GM19452 (cell line): ENCODE data around the gene VSIG4.
"Not testable (repeated sequence)": the region's sequence is repeated elsewhere in the genome, so short reads cannot be mapped to it uniquely, and the experiment has no call there.

Source experiments
- ATAC-seq: cut with Tn5 transposase; IDR thresholded peaks from one replicate; pipeline ENCODE4 v1.9.1; 2021; ENCODE audit not compliant: unreplicated experiment

Gene VSIG4, protein sequence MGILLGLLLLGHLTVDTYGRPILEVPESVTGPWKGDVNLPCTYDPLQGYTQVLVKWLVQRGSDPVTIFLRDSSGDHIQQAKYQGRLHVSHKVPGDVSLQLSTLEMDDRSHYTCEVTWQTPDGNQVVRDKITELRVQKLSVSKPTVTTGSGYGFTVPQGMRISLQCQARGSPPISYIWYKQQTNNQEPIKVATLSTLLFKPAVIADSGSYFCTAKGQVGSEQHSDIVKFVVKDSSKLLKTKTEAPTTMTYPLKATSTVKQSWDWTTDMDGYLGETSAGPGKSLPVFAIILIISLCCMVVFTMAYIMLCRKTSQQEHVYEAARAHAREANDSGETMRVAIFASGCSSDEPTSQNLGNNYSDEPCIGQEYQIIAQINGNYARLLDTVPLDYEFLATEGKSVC

DNA sequence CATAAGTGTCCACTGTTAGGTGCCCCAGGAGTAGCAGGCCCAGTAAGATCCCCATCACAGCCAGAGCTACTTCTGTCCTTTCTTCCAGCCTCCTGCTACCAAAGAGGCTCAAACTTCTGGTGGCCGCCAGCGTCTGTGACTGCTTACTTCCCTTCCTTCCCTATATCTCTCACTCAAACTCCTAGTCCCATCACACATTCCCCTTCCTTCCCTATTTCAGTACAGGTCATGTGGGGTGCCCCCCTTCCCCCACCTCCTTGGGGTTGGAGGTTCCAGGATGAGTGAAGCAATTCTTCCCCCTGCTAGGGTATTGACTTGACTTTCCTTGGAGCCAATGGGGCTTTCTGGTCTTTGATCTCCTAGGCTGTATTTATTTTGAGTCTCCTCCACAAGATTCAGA is at the start of gene VSIG4:
Gene VSIG4, minus strand, starts transcription at position 137 of the 400 bp plus-strand sequence. Its CDS starts 82 bp downstream, at position 55.
- no peak for ATAC-seq

DNA sequence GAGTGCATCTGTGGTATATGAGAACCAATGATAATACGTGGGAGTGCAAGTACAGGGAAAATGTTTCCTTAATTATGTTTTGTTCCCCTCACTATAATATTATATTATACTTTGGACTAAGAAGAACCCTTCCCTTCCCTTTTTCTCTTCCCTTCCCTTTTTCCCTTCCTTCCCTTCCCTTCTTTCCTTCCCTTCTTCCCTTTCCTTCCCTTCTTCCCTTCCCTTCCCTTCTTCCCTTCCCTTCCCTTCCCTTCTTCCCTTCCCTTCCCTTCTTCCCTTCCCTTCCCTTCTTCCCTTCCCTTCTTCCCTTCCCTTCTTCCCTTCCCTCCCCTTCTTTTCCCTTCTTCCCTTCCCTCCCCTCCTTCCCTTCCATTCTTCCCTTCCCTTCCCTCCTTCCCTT is 36.9 kb upstream of the VSIG4 start:
- ATAC-seq = no peak

DNA sequence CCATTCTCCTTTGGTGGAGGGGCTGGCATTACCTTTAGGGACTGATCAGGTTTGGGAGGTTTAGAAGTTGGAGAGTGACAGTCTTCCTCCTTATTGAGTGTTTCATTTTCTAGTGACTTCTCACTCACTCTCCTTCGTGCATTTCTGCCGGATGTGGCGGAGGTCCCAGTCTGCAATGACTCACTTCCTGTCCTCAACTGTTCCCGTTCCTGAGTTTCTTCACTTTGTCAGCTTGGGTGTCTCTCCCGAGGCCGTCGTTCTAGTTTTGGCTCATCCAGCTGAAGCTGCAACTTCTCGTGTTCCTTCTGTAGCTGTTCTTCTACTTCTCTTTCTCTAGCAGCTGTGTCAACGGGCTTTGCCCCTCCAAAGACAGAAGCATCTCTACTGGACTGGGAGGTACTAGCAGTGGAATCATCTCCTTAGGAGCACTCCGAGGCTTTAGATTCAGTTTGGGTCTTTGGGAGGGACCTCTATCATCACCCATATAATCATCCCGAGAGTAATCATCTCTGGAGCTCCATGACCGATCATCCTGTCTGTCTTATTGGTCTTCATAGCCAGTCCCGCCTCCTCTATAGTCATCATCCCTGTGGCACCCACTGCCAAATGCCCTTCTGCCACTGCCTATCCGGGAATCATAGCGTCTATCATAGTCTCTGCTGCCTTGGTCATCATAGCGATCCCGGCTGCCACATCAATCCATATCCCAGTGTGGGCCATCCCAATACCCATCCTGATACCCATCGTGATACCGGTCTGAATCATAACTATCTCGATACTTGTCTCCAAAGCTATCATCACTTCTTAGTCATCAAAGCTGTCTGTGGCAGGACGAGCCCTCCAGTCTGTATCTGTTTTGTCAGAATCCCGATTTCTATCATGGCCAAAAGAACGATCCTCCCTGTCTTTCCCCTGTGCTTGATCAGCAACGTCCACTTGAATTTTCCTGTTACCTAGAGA is 35.3 kb upstream of the VSIG4 start:
- peak; percentile 74 for ATAC-seq

DNA sequence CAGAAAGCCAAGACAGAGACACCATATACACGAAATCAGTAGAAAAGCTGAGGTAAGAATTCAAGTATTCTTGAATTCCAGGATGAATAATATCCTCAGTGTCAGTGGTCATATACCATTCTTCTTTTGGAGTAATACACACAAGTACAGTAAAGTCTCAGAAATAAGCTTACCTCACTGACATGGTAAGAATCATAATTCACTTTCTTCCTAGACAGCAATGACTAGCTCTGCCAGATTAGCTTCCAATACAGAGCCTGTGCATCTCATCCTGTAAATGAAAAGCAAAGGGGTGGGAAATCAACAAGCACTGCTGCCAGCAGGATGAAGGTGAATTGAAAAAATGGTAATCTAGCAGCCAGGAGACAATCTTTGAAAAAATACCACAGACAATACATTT is 31.2 kb upstream of the VSIG4 start:
- ATAC-seq = no peak

DNA sequence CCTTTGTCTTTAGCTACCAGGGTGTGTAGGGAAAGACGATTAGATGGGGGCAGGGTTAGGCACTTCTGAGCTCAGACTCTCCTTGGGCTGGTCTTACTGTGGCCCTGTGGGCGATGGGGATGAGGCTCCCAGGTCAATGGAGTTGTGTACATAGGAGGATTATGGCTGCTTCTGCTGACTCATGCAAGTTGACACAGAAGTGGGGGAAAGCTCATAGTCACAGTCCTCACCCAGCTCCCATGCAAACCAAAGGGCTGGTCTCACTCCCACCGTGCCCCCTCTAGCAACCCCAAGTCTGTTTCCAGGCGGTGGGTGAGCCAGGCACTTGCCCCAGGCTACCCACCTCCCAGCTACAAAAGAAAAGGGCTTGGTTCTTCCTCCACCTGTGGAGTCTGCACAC is 24.4 kb upstream of the VSIG4 start:
- ATAC-seq = no peak

DNA sequence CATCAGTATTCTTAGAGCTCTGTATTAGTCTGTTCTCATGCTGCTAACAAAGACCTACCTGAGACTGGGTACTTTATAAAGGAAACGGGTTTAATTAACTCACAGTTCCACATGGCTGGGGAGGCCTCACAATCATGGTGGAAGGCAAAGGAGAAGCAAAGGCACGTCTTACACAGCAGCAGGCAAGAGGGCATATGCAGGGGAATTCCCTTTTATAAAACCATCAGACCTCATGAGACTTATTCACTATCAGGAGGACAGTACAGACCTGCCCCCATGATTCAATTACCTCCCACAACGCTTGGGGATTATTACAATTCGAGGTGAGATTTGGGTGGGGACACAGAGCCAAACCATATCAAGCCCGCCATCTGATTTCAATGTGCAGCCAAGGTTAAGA is 17.1 kb upstream of the VSIG4 start:
- not testable (repeated sequence) for ATAC-seq

DNA sequence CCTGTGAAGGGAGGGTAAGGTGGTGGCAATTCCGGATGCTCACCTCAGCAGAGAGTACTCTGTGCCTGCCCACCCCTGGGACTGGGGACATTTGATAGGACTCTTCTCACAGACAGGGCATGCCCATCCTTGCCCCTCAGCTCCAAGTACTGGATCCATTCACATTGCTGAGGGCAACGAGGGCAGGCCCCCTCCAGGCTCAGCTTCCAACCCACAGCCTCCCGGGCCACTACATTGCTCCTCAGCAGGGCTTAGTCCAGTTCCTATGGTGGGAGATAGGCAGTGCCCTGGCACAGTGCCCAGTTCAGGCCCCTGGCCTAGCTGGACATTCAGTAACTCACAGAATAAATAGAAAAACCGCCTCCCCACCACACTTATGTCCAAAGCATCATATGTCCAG is 15.1 kb upstream of the VSIG4 start:
- no peak for ATAC-seq

DNA sequence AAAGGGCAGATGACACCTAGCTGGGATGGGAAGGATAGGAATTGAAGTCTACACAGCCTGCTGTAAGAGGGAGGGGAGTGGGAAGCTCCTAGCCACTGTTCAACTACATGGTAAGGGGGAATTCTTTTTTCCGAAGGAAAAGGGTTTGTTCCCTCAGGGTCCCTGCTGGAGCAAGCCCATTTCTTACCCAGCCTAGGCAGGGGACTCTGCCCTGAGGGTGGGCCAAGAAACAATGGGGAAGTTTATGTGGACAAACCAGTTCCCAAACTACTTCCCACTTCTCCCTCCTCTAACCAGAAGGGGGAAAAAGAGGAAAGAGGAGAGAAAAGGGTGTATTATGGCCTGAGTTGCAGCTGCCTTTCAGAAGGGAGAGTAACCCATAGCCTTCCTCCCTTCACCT is 13.5 kb upstream of the VSIG4 start:
- ATAC-seq = no peak

DNA sequence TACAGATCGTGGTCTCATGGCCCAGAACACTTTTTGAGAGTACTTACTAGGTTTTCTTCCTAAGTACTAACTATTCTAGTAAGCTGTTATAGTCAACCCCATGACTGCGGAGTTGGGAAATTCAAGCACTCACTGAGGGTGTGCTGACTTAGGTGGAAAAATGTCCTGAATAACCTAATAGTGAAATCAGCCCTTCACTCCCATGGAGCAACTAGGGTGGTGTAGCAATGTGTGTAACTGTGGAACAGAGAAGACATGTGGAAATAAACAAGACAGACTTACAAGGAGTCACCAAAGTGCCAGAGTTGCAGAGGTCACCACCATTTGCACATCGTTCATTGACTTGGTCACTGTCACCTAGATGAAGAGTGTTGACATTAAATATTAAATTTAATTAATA is 12.1 kb upstream of the VSIG4 start:
- no peak for ATAC-seq

DNA sequence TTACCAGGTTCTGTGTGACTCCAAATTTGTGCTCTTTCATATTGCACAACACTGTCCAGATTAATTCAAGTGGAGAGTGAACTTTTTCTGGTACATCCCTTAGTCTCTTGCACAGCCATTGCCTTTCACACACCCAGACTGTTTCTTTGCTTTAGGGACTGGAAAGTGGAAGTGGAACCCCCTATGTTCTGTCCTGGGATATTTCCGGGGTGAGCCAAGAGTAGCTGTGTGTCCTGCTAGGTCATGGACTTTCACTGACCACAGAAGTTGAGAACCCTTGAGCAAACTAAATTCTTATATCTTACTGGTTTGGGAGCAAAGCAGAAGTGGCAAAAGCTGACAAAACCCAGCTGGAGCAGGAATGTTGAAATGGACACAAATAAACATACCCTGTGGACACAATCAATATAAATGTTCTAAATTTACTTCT is 10.3 kb upstream of the VSIG4 start:
- ATAC-seq = no peak

DNA sequence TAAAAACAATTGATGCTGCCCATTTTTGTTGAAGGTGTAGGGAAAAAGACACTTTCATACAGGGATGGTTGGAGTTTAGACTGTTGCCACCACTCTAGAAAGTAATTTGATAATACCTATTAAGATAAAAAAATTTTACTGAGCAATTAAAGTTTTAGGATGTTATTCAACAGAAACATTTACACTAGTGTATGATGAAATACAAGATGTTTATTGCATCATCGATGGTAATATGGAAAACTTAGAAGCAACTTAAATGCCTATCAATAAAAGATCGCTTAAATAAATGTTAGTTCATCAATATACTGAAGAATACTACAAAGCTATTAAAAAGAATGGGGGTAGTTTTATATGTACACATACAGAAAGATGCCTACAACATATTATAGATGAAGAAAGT is 9.2 kb upstream of the VSIG4 start:
- ATAC-seq = no peak

DNA sequence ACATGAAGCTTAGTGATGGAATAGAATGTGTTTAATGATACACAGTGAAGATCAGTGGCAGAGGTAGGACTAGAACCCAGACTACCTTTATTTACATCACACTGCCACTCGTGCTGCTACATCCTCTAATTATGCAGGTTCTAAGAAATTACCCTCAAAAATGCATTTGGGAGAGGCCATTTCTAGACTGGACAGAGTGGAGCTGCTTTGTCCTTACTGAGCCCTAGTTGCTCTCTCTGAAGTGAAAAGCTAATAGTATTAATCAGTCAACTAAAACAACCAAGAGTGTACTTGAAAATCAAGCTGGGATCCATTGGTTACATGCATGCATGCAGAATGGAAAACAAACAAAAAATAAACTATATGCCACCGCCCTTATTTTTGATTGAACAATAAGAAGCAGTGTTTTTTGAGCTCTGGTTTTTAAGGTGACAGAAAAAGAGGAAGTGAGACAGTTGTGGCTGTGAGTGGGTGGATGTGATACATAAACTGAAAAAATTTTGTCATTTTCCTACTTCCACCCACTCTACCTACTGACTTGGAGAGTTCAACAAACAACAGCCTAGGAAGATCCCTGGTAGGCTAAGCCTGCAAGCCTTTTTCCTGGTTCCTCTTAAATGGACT is 6.8 kb upstream of the VSIG4 start:
- peak; percentile 63 for ATAC-seq

DNA sequence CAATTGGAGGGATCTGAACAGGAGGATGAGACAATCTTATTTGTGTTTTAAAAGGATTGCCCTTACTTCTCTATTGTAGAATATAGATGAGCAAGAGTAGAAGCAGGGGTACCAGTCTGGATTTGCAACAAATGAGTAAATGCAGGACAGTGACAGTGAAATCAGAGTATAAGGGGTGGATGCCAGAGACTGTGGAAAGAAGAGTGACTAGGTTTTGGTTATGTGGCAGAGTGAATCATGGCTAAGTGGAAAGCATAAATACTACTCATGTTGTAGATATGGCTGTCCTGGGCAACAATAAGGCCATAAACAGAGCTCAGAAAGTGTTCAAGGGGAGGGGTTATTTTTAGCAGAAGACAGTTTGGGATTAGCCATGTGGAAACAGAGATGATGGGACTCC is 6.0 kb upstream of the VSIG4 start:
- no peak for ATAC-seq

DNA sequence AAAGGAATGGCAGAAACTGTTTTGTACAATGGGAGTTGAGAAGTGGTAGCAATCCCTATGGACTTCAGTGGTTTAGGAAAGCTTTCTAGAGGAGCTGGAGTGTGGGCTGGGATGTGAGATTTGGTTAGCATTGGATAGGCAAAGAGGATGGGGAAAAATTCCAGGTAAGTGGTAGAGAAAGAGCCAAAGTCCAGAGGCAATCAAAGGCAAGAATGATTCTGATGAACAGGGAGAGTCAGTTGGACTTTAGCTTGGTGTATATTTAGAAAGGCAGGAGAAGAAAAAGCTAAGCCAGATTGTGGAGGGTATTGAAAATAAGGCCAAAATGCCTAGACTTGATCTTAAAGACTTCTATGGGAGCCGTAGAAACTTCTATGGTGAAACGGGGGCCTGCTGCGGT is 3.7 kb upstream of the VSIG4 start:
- no peak for ATAC-seq

DNA sequence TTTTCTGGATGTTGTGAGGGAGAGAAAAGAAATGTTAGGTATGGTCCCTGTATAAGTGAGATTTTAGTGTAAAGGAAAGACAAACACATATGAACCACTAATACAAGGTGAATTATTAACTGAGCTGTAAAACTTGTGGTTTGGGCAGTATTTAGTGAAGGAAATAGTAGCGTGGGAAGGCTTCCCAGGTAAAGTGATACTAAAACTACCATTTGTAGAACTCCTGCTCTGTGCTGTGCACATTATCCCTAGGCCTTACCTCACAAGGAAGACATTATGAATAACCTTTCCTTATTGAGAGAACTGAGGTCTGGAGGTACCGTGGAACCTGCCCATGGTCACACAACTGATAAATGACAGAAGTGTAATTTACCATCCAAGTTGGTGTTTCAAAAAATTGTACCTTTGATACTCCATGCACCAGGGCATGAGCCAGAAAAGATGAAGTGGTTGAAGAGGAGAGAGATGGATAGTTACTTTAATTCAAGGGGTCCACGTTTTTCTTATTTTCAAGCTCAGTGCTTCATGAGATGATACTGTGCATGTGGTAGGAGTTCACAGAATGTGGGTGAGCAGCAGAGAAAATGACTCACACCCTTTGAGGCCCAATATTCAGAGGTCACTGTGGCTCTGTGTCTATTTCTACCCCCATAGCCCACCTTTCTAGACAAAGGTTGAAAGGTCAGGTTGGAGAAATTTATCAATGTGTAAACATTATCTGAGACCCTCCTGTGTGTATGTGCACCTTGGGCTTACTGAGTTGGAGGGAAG is 2.6 kb upstream of the VSIG4 start:
- peak; percentile 52 for ATAC-seq

DNA sequence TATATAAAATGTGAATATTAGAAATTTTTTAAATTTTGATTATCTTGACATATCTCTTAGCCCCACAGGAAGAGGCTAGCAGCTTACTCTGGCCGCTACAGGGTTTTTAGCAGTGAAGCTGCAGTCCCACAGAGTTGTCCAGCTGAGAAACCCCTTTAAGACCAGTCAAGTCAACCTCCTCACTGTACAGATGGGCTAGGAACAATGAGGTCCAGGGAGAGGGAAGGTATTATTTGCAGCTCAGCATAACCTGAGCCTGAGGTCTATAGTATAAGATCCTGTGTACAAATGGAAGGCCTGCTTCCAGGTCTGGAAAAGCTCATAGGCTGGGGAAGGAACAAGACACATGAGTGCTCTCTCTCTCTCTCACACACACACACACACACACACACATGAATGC is 1.8 kb downstream of the VSIG4 start:
- ATAC-seq = no peak

DNA sequence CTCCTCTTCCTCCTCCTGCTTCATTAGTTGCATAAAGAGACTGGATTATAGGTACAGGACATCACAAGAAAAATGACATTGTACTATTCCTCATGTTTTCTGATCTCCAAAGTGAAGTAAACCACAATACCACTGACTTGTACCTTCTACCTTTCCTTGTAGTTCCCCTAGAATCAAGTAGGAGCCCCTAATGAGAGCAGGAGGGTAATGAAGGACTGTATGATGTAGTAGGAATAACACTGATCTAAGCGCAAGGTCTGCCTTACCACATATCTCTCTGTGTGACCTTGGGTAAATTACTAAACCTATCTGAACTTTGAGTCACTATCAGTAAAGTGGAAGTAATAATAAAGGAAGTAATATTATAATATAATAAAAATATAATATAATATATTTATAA is 3.6 kb downstream of the VSIG4 start:
- no peak for ATAC-seq

DNA sequence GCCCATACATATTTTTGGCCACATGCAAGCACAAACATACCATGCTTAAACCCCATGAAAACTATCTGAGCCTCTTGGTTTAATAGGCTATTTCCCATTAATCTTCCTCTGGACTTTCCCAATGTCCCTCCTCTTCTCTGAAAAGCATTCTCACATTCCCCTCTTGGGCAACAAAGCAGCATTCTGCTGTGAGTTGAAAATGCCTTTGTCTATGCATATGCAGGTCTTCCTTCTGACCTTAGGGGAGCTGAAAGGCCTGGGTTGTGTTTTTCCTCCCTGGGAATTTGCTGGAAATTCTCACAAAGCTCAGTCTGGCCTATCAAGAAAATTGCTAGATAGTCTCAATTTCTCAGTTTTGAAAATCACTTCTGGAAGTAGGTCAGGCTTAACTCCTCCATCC is 4.2 kb downstream of the VSIG4 start:
- no peak for ATAC-seq

DNA sequence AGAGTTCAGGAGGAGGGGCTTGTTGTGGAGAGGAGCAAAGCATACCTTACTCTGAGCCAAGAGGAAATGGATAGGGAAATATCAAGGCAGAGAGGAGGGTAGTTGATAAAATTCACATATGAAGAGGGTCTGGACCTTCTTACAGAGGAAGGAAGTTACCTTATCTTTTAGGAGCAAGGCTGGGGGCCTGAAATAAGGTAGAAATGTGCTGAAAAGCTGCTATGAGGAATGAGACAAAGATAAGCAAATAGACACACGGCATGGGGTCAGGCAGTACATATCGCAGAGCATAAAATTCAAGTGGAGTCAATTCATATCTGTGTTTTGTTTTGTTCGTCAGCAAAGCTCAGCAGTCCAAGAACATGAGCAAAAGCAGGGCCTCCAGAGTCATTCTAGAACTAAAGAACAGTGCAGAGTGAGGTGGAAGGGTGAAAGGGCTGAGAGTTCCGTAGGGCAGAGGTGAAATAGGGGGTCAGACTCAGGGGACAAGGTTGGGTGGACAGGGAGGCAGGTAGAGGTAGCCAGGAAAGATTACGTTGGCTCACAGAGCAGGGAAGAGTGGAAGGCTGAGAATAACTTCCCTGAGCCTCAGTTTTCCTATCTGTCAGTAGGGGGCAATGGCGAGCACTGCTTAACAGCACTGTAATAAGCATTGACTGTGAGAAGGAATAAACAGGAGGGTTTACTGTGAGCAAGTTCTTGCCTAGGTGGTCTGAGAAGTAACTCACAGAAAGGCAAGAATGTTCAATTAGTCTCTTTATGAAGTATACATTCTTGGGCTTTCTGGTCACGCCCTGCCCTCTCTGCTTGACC is 9.2 kb downstream of the VSIG4 start:
- peak; percentile 82 for ATAC-seq

DNA sequence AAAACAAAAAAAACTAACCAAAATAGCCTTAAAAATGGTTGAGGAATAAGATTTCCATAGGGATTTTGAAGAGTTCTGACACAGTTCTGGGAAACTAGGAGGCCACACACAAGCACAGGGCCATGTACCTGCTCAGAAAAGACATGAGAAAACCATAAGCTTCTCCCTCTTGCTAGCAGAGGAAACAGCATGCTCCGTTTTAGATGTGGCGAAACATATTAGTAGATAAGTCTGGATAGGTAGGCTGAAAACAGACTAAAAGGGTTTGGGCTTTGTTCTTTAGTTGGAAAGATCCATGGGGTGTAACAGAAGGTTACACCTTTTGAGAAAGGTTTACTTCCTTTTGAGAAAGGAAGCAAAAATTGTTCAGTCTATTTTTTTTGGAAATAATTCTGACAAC is 10.9 kb downstream of the VSIG4 start:
- ATAC-seq = no peak
